PC-3 (cell line): ENCODE data around the gene IRF9. TPM values are rescaled to one million over a fixed set of nuclear protein-coding genes. Genes with fewer than 3 reads are reported as not detected.

Experiments
- ATAC-seq: fragments of 200-7000 bp; cut with Tn5 transposase; 2 replicates; pipeline ENCODE4 v1.9.1; 2020; ENCODE audit warnings: mild to moderate bottlenecking, moderate library complexity
- BruUV-seq: library from RNA; stranded (reverse); fragments of 400-500 nt; replicated peaks from 2 replicates; lab custom pipeline; 2021; lab: Mats Ljungman, UMichigan
- CTCF ChIA-PET: fragments of 300-600 bp; sonication (Branson Sonifier 250); formaldehyde crosslinking; loops from one replicate; lab custom pipeline; 2022; ENCODE audit warnings: antibody characterized with exemption; lab: Charles Lee
- POLR2A ChIA-PET: fragments of 300-600 bp; sonication (Branson Sonifier 250); formaldehyde crosslinking; loops from one replicate; lab custom pipeline; 2022; ENCODE audit warnings: antibody characterized with exemption; ENCODE audit not compliant: unreplicated experiment; lab: Charles Lee
- DNase-seq: peaks from one replicate; pipeline ENCODE4 v3.0.0-alpha.2; 2015
- H2AFZ ChIP-seq: fragments of 300-600 bp; sonication (generic); 2 replicates; pipeline ENCODE4 v1.6.0; 2016; ENCODE audit warnings: antibody characterized with exemption, low read length
- H3F3A ChIP-seq: fragments of 300-600 bp; sonication (generic); one replicate; pipeline ENCODE4 v1.6.0; 2017; ENCODE audit warnings: antibody characterized with exemption, low read length, control low read depth, mild to moderate bottlenecking; ENCODE audit not compliant: unreplicated experiment
- H3K27ac ChIP-seq: fragments of 300-600 bp; sonication (generic); 2 replicates; pipeline ENCODE4 v1.5.1; 2016; ENCODE audit warnings: mild to moderate bottlenecking, low read length
- H3K27me3 ChIP-seq: fragments of 300-600 bp; sonication (generic); 2 replicates; pipeline ENCODE4 v1.6.1; 2016; ENCODE audit warnings: low read length, mixed read lengths
- H3K36me3 ChIP-seq: fragments of 300-600 bp; sonication (generic); 2 replicates; pipeline ENCODE4 v1.6.1; 2016; ENCODE audit warnings: low read depth, mixed run types, low read length, mixed read lengths
- H3K4me1 ChIP-seq: fragments of 300-600 bp; sonication (generic); 2 replicates; pipeline ENCODE4 v1.5.1; 2016; ENCODE audit warnings: low read length; ENCODE audit not compliant: insufficient read depth
- H3K4me2 ChIP-seq: fragments of 300-600 bp; sonication (generic); 2 replicates; pipeline ENCODE4 v1.6.0; 2016; ENCODE audit warnings: low read length
- H3K4me3 ChIP-seq: fragments of 300-600 bp; sonication (generic); 2 replicates; pipeline ENCODE4 v1.5.1; 2016; ENCODE audit warnings: mild to moderate bottlenecking, low read length, mixed read lengths
- H3K79me2 ChIP-seq: fragments of 300-600 bp; sonication (generic); 2 replicates; pipeline ENCODE4 v1.6.1; 2017; ENCODE audit warnings: low read length, mixed read lengths
- H3K9ac ChIP-seq: fragments of 300-600 bp; sonication (generic); 2 replicates; pipeline ENCODE4 v1.6.0; 2016; ENCODE audit warnings: mild to moderate bottlenecking, low read length
- H3K9me2 ChIP-seq: fragments of 300-600 bp; sonication (generic); replicated peaks from 2 replicates; pipeline ENCODE4 v1.6.1; 2016; ENCODE audit warnings: mixed run types, low read length, mixed read lengths
- H3K9me3 ChIP-seq: fragments of 300-600 bp; sonication (generic); 2 replicates; pipeline ENCODE4 v1.6.1; 2016; ENCODE audit warnings: low read length, mixed read lengths
- H4K20me1 ChIP-seq: fragments of 300-600 bp; sonication (generic); 2 replicates; pipeline ENCODE4 v1.6.1; 2016; ENCODE audit warnings: low read length, mixed read lengths
- CTCF ChIP-seq: fragments of 300-600 bp; sonication (generic); conservative IDR thresholded peaks from 2 replicates; pipeline ENCODE4 v1.5.1; 2017; ENCODE audit warnings: antibody characterized with exemption, low read depth, mild to moderate bottlenecking, low read length
- EZH2 ChIP-seq: fragments of 300-600 bp; sonication (generic); IDR thresholded peaks from one replicate; pipeline ENCODE4 v1.6.1; 2017; ENCODE audit warnings: antibody characterized with exemption, mild to moderate bottlenecking, low read length; ENCODE audit not compliant: unreplicated experiment
- EZH2phosphoT487 ChIP-seq: fragments of 300-600 bp; sonication (generic); IDR thresholded peaks from 2 replicates; pipeline ENCODE4 v1.6.1; 2018; ENCODE audit warnings: mild to moderate bottlenecking, antibody characterized with exemption, low read length, borderline replicate concordance
- intact Hi-C: fragments of 100-400 bp; cut with micrococcal nuclease; formaldehyde crosslinking; loops from 2 replicates; pipeline ENCODE4 v1.9.0; 2023
- total RNA-seq: library from RNA; depleted of rRNA; stranded (reverse); fragments of >200 nt; gene quantifications from 2 replicates; pipeline ENCODE4 v1.2.3, GENCODE V29; 2014

The IRF9 gene
- total RNA-seq, 1 experiment from 2014 or later, result 10.5 TPM

- H3K9me2 ChIP-seq, result no peaks in the 10 kb centered on the region
- H3K27ac ChIP-seq, result no peak overlapping the region
- peaks cover 4% of the 10 kb centered on the region for H3F3A ChIP-seq
- no peaks in the 10 kb centered on the region for H4K20me1 ChIP-seq
- ChIA-PET POLR2A (no interaction called here), CTCF (no interaction called here)
- H3K27me3 ChIP-seq, result no peaks in the 10 kb centered on the region
- H3K4me3 ChIP-seq, result no peak overlapping the region
- intact Hi-C loops, result no loop called here
- H3K4me1 ChIP-seq, result peaks cover 13% of the 10 kb centered on the region
- no peaks in the 10 kb centered on the region for H3K79me2 ChIP-seq
- ATAC-seq (no peak), DNase-seq (no peak)
- H3K9me3 ChIP-seq, result no peaks in the 10 kb centered on the region
- H2AFZ ChIP-seq, result no peak overlapping the region
- H3K36me3 ChIP-seq, result peaks cover 34% of the 10 kb centered on the region; the same call in 1 of the 2 replicates
- no peak overlapping the region for H3K4me2 ChIP-seq
- TF ChIP-seq CTCF, result no peak
- TF ChIP-seq EZH2phosphoT487, result no peak
- TF ChIP-seq EZH2, result no peak
- no peak overlapping the region for H3K9ac ChIP-seq
- BruUV-seq, result no TSS peak
Measured at GRCh38 chr14:24157331-24157730, 3.7 kb upstream of the IRF9 start.

DNA sequence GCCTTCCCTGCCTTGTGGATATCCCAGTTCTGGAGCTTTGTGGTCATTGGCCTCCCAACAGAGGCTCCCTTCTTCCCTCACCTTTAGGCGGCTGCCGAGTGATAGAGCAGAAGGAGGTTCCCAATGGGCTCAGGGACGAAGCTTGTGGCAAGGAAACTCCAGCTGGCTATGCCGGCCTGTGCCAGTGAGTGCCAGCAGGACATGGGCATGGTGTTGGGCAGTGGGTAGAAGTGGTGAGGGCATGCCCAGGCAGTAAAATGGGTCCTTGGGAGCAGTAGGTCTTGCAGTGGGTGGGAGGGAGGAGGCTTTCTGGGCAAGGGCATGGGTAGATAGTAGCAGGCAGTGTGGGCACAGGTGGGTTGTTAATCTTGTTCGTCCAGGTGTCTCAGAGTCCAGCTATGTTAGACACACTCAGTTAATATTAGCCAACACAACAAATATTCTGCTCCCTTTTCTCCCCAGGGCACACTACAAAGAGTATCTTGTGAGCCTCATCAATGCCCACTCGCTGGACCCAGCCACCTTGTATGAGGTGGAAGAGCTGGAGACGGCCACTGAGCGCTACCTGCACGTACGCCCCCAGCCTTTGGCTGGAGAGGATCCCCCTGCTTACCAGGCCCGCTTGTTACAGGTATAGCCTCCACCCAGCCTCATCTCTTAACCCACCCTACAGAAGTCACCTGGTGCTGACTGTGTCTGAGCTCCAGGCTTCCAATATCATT, 1.1 kb upstream of the IRF9 start:
- Histone ChIP-seq H3K9me2 (no peaks in the 10 kb centered on the region), H4K20me1 (no peaks in the 10 kb centered on the region), H2AFZ (no peak overlapping the region), H3F3A (peaks cover 4% of the 10 kb centered on the region), H3K36me3 (peaks cover 35% of the 10 kb centered on the region), H3K79me2 (no peaks in the 10 kb centered on the region), H3K27me3 (no peaks in the 10 kb centered on the region), H3K4me1 (peaks cover 13% of the 10 kb centered on the region), H3K4me3 (no peak overlapping the region), H3K9me3 (no peaks in the 10 kb centered on the region), H3K9ac (no peak overlapping the region), H3K27ac (no peak overlapping the region), H3K4me2 (no peak overlapping the region)
- BruUV-seq, result no TSS peak
- ChIA-PET CTCF (interaction anchor here (0.6 to 1.3 kb wide), 2 partner anchors 24 to 51 kb away, joined by 3 to 4 read pairs; partner anchors contain the start of gene PSME1), POLR2A (interaction anchor here (0.5 kb wide), 1 partner anchor 54 kb away, joined by 3 read pairs; no protein-coding TSS in a partner anchor)
- DNase-seq, result no peak
- no peak for ATAC-seq
- TF ChIP-seq EZH2phosphoT487 (no peak), CTCF (no peak), EZH2 (no peak)
- intact Hi-C loops, result loop anchor here (2.0 kb wide), 1 partner anchor 101 kb away; no protein-coding TSS in a partner anchor

DNA sequence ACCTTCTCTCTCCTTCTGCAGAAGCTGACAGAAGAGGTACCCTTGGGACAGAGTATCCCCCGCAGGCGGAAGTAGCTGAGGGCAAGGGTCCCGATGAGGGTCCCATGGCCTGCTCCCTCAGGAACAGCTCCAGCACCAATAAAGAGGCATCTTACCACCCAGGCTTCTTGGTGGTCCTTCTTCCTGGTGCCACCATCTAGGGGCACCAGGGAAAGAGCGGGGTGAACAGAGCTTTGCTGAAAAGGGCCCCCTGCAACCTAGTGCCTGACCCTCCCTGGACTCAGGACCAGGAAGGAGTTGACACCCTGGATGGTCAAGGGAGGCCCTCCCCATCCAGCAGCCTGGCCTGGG, 591 bp upstream of the IRF9 start:
- H3K4me3 ChIP-seq, result no peak overlapping the region
- TF ChIP-seq EZH2 (no peak), EZH2phosphoT487 (no peak)
- no peak overlapping the region for H2AFZ ChIP-seq
- ChIA-PET CTCF (interaction anchor here (1.2 to 1.3 kb wide), 3 partner anchors 24 to 102 kb away, joined by 4 to 7 read pairs (median 7); partner anchors contain the start of genes DCAF11, NRL and PSME1), POLR2A (interaction anchor here (0.5 to 0.9 kb wide), 2 partner anchors 55 to 67 kb away, joined by 3 to 4 read pairs; no protein-coding TSS in a partner anchor)
- H3K27me3 ChIP-seq, result no peaks in the 10 kb centered on the region
- no peaks in the 10 kb centered on the region for H4K20me1 ChIP-seq
- ATAC-seq (no peak), DNase-seq (no peak)
- BruUV-seq, result no TSS peak
- H3K79me2 ChIP-seq, result no peaks in the 10 kb centered on the region
- no peak overlapping the region for H3K4me2 ChIP-seq
- peaks cover 13% of the 10 kb centered on the region for H3K4me1 ChIP-seq
- H3K9ac ChIP-seq, result no peak overlapping the region
- H3K36me3 ChIP-seq, result peaks cover 30% of the 10 kb centered on the region
- H3K9me3 ChIP-seq, result no peaks in the 10 kb centered on the region
- intact Hi-C loops, result loop anchor here (2.0 kb wide), 1 partner anchor 102 kb away; no protein-coding TSS in a partner anchor
- no peak overlapping the region for H3K27ac ChIP-seq
- no peaks in the 10 kb centered on the region for H3K9me2 ChIP-seq
- H3F3A ChIP-seq, result peaks cover 2% of the 10 kb centered on the region
